Measurements from ENCODE around the gene RAB1A.
A peak's percentile ranks its signal among the peaks of the same experiment; 100 is the strongest.

RAB1A gene

DNA sequence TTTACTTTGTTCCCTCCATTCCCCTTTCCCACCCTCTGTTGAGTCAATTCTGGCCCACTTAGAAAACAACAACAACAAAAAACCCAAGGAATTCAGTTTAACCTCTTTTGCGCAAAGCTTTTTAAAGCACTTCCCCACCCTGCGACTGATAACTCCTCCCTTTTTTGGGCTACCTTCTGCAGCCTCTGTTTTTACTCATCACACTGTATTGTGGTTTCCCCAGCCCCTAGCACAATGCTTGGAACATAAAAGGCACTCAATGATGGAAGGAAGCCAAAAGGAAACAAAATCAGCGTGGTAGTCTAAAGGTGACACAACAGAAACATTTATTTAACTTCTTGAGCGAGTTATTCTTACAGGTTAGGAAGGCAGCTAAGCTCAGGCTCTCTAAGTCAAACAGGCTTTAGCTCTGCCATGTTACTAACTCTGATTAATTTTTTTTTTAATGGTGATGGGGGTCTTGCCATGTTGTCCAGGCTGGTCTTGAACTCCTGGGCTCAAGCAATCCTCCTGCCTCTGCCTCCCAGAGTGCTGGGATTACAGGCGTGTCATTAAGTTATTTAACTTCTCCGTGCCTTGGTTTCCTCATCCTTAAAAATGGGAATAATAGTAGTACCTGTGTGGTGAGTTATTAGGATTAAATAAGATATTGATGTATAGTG is 72.4 kb downstream of the RAB1A start:
- TF ChIP-seq, protein P1, sequence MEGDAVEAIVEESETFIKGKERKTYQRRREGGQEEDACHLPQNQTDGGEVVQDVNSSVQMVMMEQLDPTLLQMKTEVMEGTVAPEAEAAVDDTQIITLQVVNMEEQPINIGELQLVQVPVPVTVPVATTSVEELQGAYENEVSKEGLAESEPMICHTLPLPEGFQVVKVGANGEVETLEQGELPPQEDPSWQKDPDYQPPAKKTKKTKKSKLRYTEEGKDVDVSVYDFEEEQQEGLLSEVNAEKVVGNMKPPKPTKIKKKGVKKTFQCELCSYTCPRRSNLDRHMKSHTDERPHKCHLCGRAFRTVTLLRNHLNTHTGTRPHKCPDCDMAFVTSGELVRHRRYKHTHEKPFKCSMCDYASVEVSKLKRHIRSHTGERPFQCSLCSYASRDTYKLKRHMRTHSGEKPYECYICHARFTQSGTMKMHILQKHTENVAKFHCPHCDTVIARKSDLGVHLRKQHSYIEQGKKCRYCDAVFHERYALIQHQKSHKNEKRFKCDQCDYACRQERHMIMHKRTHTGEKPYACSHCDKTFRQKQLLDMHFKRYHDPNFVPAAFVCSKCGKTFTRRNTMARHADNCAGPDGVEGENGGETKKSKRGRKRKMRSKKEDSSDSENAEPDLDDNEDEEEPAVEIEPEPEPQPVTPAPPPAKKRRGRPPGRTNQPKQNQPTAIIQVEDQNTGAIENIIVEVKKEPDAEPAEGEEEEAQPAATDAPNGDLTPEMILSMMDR (IDR thresholded peaks at IDR 0.05; ENCODE audit: insufficient read depth, missing control alignments), result no peak
- no peak for DNase-seq (ENCODE audit: insufficient read length, low spot score)
- no peak for FAIRE-seq

DNA sequence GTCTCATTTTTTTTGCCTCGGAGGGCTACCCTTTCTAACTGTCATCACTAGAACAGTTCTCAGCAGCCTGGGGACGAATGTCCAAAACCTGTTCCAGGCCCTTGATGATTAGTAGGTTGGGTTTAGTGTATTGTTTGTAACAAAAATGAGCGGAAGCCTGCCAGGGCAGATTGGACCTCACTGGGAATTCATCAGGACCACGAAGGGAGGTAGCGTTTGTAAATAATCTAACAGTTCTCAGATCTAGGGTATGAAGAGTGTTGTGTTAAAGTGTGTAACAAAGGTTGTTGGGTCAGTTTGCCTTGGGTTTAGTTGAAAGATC is 72.9 kb downstream of the RAB1A start:
- DNase-seq (ENCODE audit: insufficient read length, low spot score), result no peak
- TF ChIP-seq, protein P1 (IDR thresholded peaks at IDR 0.05; ENCODE audit: insufficient read depth, missing control alignments), result no peak
- FAIRE-seq, result no peak

DNA sequence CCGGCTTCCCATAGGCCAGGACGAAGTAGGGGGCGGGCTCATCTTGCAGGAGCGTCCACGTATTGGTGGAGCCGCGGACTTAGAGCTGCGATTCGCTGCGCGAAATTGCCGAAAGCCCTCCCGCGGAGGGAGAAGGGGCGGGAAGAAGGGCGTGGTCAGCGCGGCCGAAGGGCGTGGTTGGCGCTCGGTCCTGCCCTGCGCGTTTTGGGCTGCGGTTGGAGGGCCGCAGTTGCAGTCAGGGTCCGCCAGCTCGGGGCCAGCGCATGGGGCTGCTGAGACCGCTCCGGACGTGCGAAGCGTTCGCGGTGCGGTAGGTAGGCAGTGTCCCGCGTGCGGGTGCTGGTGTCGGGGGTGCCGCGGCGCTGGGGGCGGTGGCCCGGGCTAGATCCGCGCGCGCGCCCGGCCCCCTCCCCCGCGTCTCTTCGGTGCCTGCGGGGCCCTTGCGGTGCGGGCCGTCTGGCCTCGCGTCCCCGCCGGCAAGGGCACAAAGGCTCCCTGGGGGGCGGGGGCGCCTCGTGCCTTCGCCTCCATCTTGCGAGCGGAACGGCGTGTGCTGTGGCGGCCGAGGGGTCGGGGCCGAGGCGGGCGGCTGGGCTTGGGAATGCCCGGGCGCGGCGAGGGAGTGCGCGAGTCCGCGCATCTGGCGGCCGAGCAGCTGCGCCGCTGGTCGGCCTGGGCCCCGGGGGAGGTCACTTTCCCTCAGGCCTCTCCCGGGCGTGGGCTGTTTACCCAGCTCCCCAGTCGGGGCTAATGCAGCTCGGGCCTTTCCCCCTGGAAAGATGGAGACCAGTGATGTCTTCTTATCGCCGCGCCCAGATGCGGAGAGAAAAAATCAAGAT is 73.5 kb downstream of the RAB1A start, which contains the start of gene CEP68:
TSS of gene CEP68 (plus strand) at position 202 of the 839 bp plus-strand sequence. CDS start 13,029 bp downstream, outside the sequence.
- TF ChIP-seq, protein P1 (IDR thresholded peaks at IDR 0.05; ENCODE audit: insufficient read depth, missing control alignments), result no peak
- peak; percentile 94 for DNase-seq (ENCODE audit: insufficient read length, low spot score)
- no peak for FAIRE-seq

DNA sequence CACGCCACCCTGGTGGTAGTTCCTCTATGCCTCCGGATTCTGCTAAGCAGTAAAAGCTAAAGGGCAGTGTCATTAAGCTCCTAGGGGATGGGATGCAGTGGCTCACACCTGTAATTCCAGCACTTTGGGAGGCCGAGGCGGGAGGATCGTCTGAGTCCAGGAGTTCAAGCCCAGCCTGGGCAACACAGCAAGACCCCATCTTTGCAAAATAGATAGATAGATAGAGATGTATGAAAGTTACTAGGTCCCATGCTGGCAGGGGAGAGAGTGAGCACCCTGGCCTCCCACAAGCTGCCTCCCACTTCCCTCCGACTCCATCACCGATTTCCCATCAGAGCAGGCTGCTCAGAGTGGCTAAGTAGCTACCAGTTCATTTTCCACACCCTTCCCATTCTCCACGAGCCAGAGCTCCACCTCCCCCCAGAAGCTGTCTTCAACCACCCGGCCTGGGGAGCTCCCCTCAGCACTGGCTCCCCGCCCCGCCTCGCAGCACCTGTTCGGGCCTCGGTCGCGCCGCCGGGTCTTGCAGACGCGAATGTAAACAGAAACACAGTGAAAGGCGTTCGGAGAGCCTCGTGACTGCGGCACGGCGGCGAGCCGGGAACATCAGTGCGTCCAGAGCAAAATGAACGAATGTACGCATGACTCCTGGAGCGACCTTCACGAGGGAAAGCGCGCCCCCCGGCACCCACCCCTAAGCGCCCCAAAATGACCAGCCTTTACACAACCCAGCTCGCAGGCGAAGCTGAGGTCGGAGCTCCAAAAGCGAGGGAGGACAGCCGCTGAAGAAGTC is 74.3 kb downstream of the RAB1A start:
- FAIRE-seq (no peak), DNase-seq (ENCODE audit: insufficient read length, low spot score) (no peak)
- TF ChIP-seq, protein P1 (IDR thresholded peaks at IDR 0.05; ENCODE audit: insufficient read depth, missing control alignments), result no peak

DNA sequence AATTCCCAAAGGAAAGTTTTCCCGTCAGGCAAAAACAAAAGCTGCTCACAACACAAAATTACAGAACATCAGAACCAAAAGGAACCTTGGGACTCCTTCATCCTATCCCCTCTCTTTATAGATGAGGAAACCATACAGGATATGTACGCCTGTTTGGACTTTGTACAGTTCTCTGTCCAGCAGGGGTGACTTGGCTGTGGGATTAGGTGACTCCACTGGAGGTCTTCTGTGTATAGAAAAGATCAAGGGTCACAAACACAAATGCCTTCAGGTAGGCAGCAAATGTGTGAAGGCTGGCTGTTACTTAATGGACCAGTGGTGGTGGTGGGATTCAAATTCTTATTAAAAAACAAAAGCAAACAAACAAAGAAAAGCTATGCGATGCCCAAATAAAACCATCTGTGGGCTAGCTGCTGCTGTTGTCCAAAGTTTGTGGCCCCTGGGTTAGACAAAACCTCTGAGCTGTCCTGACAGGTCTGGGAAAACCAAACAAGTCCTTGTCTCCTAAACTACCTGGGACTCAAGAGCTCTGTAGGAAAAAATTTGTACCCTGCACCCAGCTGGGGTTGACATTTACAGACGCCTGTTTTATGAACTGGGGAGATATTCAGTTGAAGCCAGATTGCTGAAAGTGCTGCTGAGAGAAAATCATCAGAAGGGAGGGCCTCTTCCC is 75.0 kb downstream of the RAB1A start:
- DNase-seq (ENCODE audit: insufficient read length, low spot score) (no peak), FAIRE-seq (no peak)
- TF ChIP-seq, protein P1 (IDR thresholded peaks at IDR 0.05; ENCODE audit: insufficient read depth, missing control alignments), result no peak

DNA sequence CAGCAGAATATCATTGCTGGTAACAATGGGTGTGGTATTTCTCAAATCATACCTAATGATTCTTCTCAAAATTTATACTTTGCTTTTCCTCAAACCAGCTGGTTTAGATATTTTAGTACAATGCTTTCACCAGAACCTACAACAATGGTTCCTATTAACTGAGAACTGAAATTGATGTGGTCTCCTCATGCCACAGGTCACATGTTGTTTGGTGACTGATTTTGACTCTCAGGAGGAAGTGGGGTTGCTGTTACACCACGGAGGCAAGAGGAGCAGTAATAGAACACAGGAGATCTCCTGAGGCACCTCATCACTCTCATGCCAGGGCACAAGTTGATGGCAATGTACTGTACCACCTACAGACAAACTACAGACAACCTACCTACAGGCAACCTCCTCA is 76.7 kb downstream of the RAB1A start:
- DNase-seq (ENCODE audit: insufficient read length, low spot score), result no peak
- TF ChIP-seq, protein P1 (IDR thresholded peaks at IDR 0.05; ENCODE audit: insufficient read depth, missing control alignments), result no peak
- no peak for FAIRE-seq
